Measurements from ENCODE around the gene ZDHHC16. TPM values are rescaled to one million over a fixed set of nuclear protein-coding genes. Genes with fewer than 3 reads are reported as not detected.

ZDHHC16 gene
- total and polyA plus RNA-seq, 5 donors from 2014 or later = 17.1 to 36.4 (median 26.8) TPM

DNA sequence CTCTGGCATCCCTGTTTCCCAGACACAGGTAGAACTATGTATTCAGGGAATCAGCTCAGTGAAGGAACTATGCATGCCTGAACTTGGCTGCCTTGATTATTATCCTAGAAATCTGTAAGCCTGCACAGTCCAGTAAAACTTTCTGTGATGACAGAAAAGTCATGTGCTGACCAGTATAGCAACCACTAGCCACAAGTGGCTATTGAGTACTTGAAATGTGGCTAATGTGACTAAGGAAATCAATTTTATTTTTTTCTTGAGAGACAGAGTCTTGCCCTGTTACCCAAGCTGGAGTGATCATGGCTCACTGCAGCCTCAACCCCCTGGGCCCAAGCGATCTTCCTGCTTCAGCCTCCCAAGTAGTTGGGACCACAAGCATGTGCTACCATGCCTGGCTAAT lies 3.7 kb upstream of the ZDHHC16 start:
- no peaks in the 10 kb centered on the region for H3K9me3 Mint-ChIP-seq
- peak overlapping the region in 2 of 4 donors; percentile 27 to 49 for H3K4me3 Mint-ChIP-seq
- H3K4me1 ChIP-seq (ENCODE audit: control insufficient read depth, insufficient read depth, low read length, poor library complexity, severe bottlenecking) = peaks cover 28% of the 10 kb centered on the region
- no peak overlapping the region for H3K4me3 ChIP-seq (ENCODE audit: low read depth, low read length)
- no peaks in the 10 kb centered on the region for H3K27me3 Mint-ChIP-seq
- H3K27ac Mint-ChIP-seq = no peak overlapping the region
- H3K27me3 ChIP-seq (ENCODE audit: control insufficient read depth, insufficient read depth, low read length) = no peaks in the 10 kb centered on the region
- no peak overlapping the region for H3K27ac ChIP-seq (ENCODE audit: insufficient read depth, low read length, poor library complexity, severe bottlenecking)
- peaks cover 35% of the 10 kb centered on the region for H3K36me3 ChIP-seq (ENCODE audit: control insufficient read depth, insufficient read depth, low read length)
- peaks cover 20% of the 10 kb centered on the region for H3K36me3 Mint-ChIP-seq
- no peaks in the 10 kb centered on the region for H3K9me3 ChIP-seq (ENCODE audit: control insufficient read depth in 2 of 2, low read length in 2 of 2)
- H3K4me1 Mint-ChIP-seq = peaks cover 0 to 40% (median 26%) of the 10 kb centered on the region in 4 donors
- no peak for ATAC-seq (ENCODE audit: low read depth in 2 of 2)
- DNase-seq = no peak

GRCh38 chr10:97444212-97444611 lies 1.8 kb upstream of the ZDHHC16 start:
- Mint-ChIP-seq H3K36me3 (peaks cover 16% of the 10 kb centered on the region), H3K4me1 (peaks cover 13 to 51% (median 34%) of the 10 kb centered on the region in 4 donors), H3K27me3 (no peaks in the 10 kb centered on the region), H3K4me3 (peak overlapping the region in 3 of 4 donors; percentile 91 to 99 (median 98)), H3K9me3 (no peaks in the 10 kb centered on the region), H3K27ac (peak overlapping the region in 1 of 3 donors; percentile 95)
- Histone ChIP-seq H3K27ac (ENCODE audit: insufficient read depth, low read length, poor library complexity, severe bottlenecking) (no peak overlapping the region), H3K27me3 (ENCODE audit: control insufficient read depth, insufficient read depth, low read length) (no peaks in the 10 kb centered on the region), H3K4me3 (ENCODE audit: low read depth, low read length) (no peak overlapping the region), H3K36me3 (ENCODE audit: control insufficient read depth, insufficient read depth, low read length) (peaks cover 20% of the 10 kb centered on the region), H3K9me3 (ENCODE audit: control insufficient read depth in 2 of 2, low read length in 2 of 2) (no peaks in the 10 kb centered on the region), H3K4me1 (ENCODE audit: control insufficient read depth, insufficient read depth, low read length, poor library complexity, severe bottlenecking) (peaks cover 29% of the 10 kb centered on the region)
- no peak for DNase-seq
- ATAC-seq (ENCODE audit: low read depth in 2 of 2) = no peak

DNA sequence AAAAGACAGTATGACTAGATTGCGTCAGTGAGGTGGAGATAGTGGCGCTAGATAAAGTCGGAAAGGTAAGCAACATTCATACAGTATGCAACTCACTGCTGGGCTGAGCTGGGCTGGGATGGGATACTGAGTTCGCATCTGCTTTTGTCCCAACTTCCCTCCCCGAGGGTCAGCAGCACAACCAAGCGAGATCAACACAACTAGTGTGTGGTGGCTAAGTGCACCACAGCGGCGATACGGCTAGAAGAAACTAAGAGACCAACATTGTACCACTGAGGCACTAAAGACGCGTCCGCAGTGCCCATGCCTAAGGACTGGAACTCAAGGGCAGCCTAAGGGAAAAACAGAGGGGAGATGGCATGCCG lies 636 bp upstream of the ZDHHC16 start:
- H3K27ac ChIP-seq (ENCODE audit: insufficient read depth, low read length, poor library complexity, severe bottlenecking) = peak overlapping the region; percentile 73
- peak overlapping the region; percentile 91 to 100 (median 98) for H3K4me3 Mint-ChIP-seq
- no peak for ATAC-seq (ENCODE audit: low read depth in 2 of 2)
- peak overlapping the region; percentile 95 to 98 (median 96) for H3K27ac Mint-ChIP-seq
- H3K9me3 ChIP-seq (ENCODE audit: control insufficient read depth in 2 of 2, low read length in 2 of 2) = no peaks in the 10 kb centered on the region
- peaks cover 15% of the 10 kb centered on the region for H3K36me3 ChIP-seq (ENCODE audit: control insufficient read depth, insufficient read depth, low read length)
- H3K4me3 ChIP-seq (ENCODE audit: low read depth, low read length) = peak overlapping the region; percentile 95
- H3K27me3 Mint-ChIP-seq = no peaks in the 10 kb centered on the region
- peaks cover 29% of the 10 kb centered on the region for H3K4me1 ChIP-seq (ENCODE audit: control insufficient read depth, insufficient read depth, low read length, poor library complexity, severe bottlenecking)
- DNase-seq = no peak
- peaks cover 13 to 53% (median 31%) of the 10 kb centered on the region in 4 donors for H3K4me1 Mint-ChIP-seq
- H3K27me3 ChIP-seq (ENCODE audit: control insufficient read depth, insufficient read depth, low read length) = no peaks in the 10 kb centered on the region
- peaks cover 11% of the 10 kb centered on the region for H3K36me3 Mint-ChIP-seq
- no peaks in the 10 kb centered on the region for H3K9me3 Mint-ChIP-seq

DNA sequence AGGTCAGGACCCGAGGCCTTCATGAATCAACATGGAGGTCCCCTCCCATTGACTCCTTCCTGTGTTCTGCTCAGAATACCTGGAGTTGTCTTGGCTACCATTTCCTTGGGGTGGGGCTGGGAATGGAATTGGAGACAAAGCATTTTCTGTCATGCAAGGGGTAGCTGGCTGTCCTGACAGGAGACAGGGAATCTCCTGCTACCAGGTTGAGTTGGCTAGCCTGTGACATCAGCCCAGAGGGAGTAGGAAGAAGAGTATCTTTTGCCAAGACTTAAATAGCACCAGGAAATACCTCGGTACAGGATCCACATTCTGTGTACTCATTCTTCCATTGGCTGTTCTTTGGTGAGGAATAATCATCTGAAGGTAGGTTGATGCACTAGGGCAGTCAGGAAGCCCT lies 4.9 kb downstream of the ZDHHC16 start:
- ATAC-seq (ENCODE audit: low read depth in 2 of 2) (no peak), DNase-seq (no peak)
- Mint-ChIP-seq H3K9me3 (no peaks in the 10 kb centered on the region), H3K27ac (peak overlapping the region in 2 of 3 donors; percentile 60 to 78), H3K4me1 (peaks cover 13 to 56% (median 26%) of the 10 kb centered on the region in 4 donors), H3K27me3 (no peaks in the 10 kb centered on the region), H3K36me3 (peaks cover 4% of the 10 kb centered on the region), H3K4me3 (no peak overlapping the region)
- Histone ChIP-seq H3K27me3 (ENCODE audit: control insufficient read depth, insufficient read depth, low read length) (no peaks in the 10 kb centered on the region), H3K4me3 (ENCODE audit: low read depth, low read length) (no peak overlapping the region), H3K4me1 (ENCODE audit: control insufficient read depth, insufficient read depth, low read length, poor library complexity, severe bottlenecking) (peaks cover 15% of the 10 kb centered on the region), H3K27ac (ENCODE audit: insufficient read depth, low read length, poor library complexity, severe bottlenecking) (no peak overlapping the region), H3K36me3 (ENCODE audit: control insufficient read depth, insufficient read depth, low read length) (peaks cover 26% of the 10 kb centered on the region), H3K9me3 (ENCODE audit: control insufficient read depth in 2 of 2, low read length in 2 of 2) (no peaks in the 10 kb centered on the region)

GRCh38 chr10:97451605-97452004 lies 5.6 kb downstream of the ZDHHC16 start:
- Mint-ChIP-seq H3K4me1 (peaks cover 13 to 49% (median 23%) of the 10 kb centered on the region in 4 donors), H3K27ac (peak overlapping the region in 1 of 3 donors; percentile 42), H3K27me3 (no peaks in the 10 kb centered on the region), H3K36me3 (peaks cover 4% of the 10 kb centered on the region), H3K4me3 (peak overlapping the region in 1 of 4 donors; percentile 35), H3K9me3 (no peaks in the 10 kb centered on the region)
- Histone ChIP-seq H3K36me3 (ENCODE audit: control insufficient read depth, insufficient read depth, low read length) (peaks cover 33% of the 10 kb centered on the region), H3K27me3 (ENCODE audit: control insufficient read depth, insufficient read depth, low read length) (no peaks in the 10 kb centered on the region), H3K27ac (ENCODE audit: insufficient read depth, low read length, poor library complexity, severe bottlenecking) (no peak overlapping the region), H3K9me3 (ENCODE audit: control insufficient read depth in 2 of 2, low read length in 2 of 2) (no peaks in the 10 kb centered on the region), H3K4me3 (ENCODE audit: low read depth, low read length) (no peak overlapping the region), H3K4me1 (ENCODE audit: control insufficient read depth, insufficient read depth, low read length, poor library complexity, severe bottlenecking) (peaks cover 8% of the 10 kb centered on the region)
- ATAC-seq (ENCODE audit: low read depth in 2 of 2) (no peak), DNase-seq (no peak)

GRCh38 chr10:97452352-97452751 lies 6.4 kb downstream of the ZDHHC16 start:
- Histone ChIP-seq H3K9me3 (ENCODE audit: control insufficient read depth in 2 of 2, low read length in 2 of 2) (no peaks in the 10 kb centered on the region), H3K27ac (ENCODE audit: insufficient read depth, low read length, poor library complexity, severe bottlenecking) (no peak overlapping the region), H3K36me3 (ENCODE audit: control insufficient read depth, insufficient read depth, low read length) (peaks cover 40% of the 10 kb centered on the region), H3K4me1 (ENCODE audit: control insufficient read depth, insufficient read depth, low read length, poor library complexity, severe bottlenecking) (peaks cover under 1% of the 10 kb centered on the region), H3K4me3 (ENCODE audit: low read depth, low read length) (no peak overlapping the region), H3K27me3 (ENCODE audit: control insufficient read depth, insufficient read depth, low read length) (no peaks in the 10 kb centered on the region)
- H3K4me3 Mint-ChIP-seq = peak overlapping the region in 2 of 4 donors; percentile 16 to 35
- H3K36me3 Mint-ChIP-seq = peaks cover 4% of the 10 kb centered on the region
- ATAC-seq (ENCODE audit: low read depth in 2 of 2) (no peak), DNase-seq (no peak)
- H3K27me3 Mint-ChIP-seq = no peaks in the 10 kb centered on the region
- H3K27ac Mint-ChIP-seq = no peak overlapping the region
- H3K9me3 Mint-ChIP-seq = no peaks in the 10 kb centered on the region
- peaks cover 13 to 41% (median 23%) of the 10 kb centered on the region in 4 donors for H3K4me1 Mint-ChIP-seq

GRCh38 chr10:97454330-97455036 lies 8.5 kb downstream of the ZDHHC16 start:
- H3K36me3 ChIP-seq (ENCODE audit: control insufficient read depth, insufficient read depth, low read length) = peaks cover 59% of the 10 kb centered on the region

More at GRCh38 chr10:97454330-97455036, 8.5 kb downstream of the ZDHHC16 start:
- H3K4me1 ChIP-seq (ENCODE audit: control insufficient read depth, insufficient read depth, low read length, poor library complexity, severe bottlenecking) = no peaks in the 10 kb centered on the region
- no peaks in the 10 kb centered on the region for H3K27me3 Mint-ChIP-seq
- H3K9me3 Mint-ChIP-seq = no peaks in the 10 kb centered on the region
- H3K4me1 Mint-ChIP-seq = peaks cover 4 to 26% (median 16%) of the 10 kb centered on the region in 4 donors
- no peak overlapping the region for H3K4me3 Mint-ChIP-seq
- no peak overlapping the region for H3K27ac ChIP-seq (ENCODE audit: insufficient read depth, low read length, poor library complexity, severe bottlenecking)
- ATAC-seq (ENCODE audit: low read depth in 2 of 2) (peak; percentile 75 to 76), DNase-seq (peak in 1 of 3 donors; percentile 30)
- no peaks in the 10 kb centered on the region for H3K27me3 ChIP-seq (ENCODE audit: control insufficient read depth, insufficient read depth, low read length)
- peak overlapping the region; percentile 78 to 82 (median 79) for H3K27ac Mint-ChIP-seq
- peaks cover 19% of the 10 kb centered on the region for H3K36me3 Mint-ChIP-seq
- H3K9me3 ChIP-seq (ENCODE audit: control insufficient read depth in 2 of 2, low read length in 2 of 2) = no peaks in the 10 kb centered on the region
- H3K4me3 ChIP-seq (ENCODE audit: low read depth, low read length) = no peak overlapping the region
